Hematopoietic multipotent progenitor cell treated with erythropoietin and hydrocortisone succinate and interleukin-3 and kit ligand, for 17 days (in vitro differentiated cells): ENCODE results near the gene HMGN4.
"Not testable (repeated sequence)": the region's sequence is repeated elsewhere in the genome, so short reads cannot be mapped to it uniquely, and the experiment has no call there.

Source experiments
- DNase-seq: peaks from one replicate; pipeline ENCODE4 v3.0.0-alpha.2; 2015; ENCODE audit warnings: low spot score

HMGN4 gene

GRCh38 chr6:26522486-26523228 lies 15.5 kb upstream of the HMGN4 start:
- not testable (repeated sequence) for DNase-seq

GRCh38 chr6:26524314-26524713 lies 13.9 kb upstream of the HMGN4 start:
- not testable (repeated sequence) for DNase-seq

GRCh38 chr6:26524722-26525370 lies 13.3 kb upstream of the HMGN4 start:
- no peak for DNase-seq

GRCh38 chr6:26525838-26526237 lies 12.3 kb upstream of the HMGN4 start:
- DNase-seq: no peak

- no peak for DNase-seq
Measured at GRCh38 chr6:26526928-26527327, 11.2 kb upstream of the HMGN4 start.

DNA sequence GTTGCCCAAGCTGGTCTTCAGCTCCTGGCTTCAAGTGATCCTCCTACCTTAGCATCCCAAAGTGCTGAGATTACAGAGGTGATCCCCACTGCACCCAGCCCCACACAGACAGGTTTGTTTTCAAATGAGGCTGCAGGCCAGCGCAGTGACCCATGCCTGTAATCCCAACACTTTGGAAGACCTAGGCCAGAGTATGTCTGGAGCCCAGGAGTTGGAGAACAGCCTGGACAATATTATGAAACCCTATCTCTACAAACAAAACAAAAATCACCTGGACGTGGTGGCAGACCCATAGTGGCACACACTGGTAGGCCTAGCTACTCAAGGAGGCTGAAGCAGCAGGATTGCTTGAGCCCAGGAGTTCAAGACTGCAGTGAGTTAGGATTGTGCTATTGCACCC lies 8.0 kb upstream of the HMGN4 start:
- no peak for DNase-seq

DNA sequence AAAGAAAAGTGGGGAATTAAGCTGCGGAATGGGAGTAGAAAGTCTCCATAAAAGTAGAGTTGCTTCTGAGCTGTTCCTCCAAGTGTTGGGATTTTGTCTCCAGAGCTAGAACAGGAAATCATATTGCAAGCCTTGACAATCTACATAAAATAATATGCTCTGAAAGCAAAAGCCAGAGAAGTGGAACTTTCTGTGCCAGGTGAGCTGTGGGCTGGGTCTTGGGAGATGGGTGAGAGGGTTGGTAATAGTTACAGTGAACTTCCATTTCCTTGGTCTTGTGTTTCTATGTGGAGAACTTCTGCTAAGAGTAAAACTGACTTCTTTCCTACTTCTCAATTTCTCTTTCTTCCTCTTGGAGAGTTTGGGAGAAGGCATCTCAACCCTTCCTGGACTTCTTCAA lies 6.3 kb upstream of the HMGN4 start:
- DNase-seq: no peak

GRCh38 chr6:26532699-26533531 lies 5.3 kb upstream of the HMGN4 start:
- peak; percentile 94 for DNase-seq

GRCh38 chr6:26533532-26533931 lies 4.6 kb upstream of the HMGN4 start:
- DNase-seq: no peak

DNA sequence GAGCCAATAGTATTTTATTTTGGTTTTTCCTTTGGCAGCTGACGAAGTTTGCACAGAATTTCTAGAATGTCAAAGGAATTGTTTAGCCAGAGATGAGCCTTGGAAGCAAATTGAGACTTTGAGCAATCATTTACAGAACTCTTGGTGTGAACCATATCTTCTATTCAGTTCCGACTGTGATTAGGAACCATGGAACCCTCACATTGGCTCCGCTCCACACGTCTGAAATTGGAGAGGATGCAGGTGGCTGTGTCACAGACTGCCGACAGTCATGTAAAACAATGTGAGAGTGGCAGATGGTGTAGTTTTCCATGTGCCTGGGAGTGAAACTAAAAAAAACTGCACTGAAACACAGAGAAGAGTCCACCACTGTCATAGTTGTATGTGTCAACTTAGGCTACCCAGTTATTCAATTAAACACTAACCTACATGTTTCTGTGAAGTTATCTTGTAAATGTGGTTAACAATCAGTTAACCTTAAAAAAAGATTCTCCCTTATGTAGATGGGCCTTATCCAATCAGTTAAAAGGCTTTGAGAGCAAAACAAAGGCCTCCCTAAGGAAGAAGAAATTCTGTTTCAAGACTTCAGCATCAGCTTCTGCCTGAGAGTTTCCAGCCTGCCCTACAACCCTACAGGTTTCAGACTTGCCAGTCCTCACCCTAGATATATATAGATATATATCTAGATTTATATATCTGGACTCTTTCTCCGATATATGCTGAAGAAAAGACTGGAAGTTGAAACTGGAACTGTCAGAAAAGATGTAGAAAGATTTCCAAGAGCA lies 3.3 kb upstream of the HMGN4 start:
- DNase-seq: no peak

DNA sequence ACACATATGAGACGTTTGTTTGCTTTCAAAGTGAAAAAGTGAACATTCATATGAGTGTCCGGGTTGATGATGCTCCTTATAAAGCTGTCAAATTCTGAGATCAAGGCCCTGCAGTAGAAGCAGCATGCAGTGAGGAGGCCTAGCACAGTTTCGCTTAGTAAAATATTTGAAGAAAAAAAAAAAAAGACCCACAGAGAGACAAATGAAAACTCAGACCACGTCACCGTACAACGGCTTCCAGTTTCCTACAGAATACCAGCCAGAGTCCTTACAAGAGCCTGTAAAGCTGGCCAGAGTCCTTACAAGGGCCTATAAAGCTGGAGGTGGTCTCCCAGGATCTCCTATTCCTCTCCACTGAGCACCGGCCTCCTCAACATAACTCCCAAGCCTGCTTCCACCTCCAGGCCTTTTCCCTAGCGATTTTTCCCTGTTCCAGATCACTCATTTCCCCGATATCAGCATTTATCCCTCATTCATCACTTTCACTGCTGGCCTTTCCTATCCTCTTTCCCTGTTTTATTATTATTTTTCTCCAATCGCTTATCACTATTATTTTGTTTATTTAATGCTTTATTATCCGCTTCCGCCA lies 1.5 kb upstream of the HMGN4 start:
- DNase-seq: no peak

- DNase-seq: peak; percentile 96
Measured at GRCh38 chr6:26537160-26537845, 863 bp upstream of the HMGN4 start.

DNA sequence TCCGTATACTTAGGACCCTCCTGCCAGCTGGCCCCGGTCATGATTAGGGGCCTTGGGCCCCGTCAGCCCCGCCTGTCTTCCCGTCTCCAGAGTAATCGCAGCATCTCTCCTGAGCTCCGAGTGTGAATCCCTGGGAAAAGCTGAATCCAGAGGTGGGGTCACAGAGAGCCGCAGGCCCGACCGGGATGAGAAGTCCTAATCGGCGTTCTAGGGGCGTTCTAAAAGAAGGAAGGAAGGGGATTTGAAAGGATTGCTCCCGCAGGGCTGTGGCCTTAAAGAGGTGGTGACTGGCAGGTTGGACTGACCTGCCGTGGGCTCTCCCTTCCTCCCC lies 371 bp downstream of the HMGN4 start:
- DNase-seq: no peak

DNA sequence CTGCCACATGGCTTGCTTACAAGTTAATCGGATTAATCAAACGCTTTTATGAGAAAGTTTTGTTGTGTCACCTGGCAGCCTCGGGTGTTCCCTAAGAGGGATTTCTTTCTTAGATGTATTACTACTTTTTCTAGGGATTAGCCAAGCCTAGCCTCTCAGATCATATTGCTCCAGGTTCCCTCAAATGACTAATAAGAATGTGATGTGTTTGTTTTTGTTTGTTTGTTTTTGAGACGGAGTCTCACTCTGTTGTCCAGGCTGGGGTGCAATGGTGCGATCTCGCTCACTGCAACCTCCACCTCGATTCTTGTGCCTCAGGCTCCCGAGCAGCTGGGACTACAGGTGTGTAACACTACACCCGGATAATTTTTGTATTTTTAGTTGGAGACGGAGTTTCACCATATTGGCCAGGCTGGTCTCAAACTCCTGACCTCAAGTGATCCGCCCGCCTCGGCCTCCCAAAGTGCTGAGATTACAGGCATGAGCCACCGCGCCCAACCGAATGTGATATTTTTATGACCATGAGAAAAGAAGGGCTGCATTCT lies 977 bp downstream of the HMGN4 start:
- no peak for DNase-seq

- no peak for DNase-seq
Measured at GRCh38 chr6:26541579-26541978, 3.4 kb downstream of the HMGN4 start.

DNA sequence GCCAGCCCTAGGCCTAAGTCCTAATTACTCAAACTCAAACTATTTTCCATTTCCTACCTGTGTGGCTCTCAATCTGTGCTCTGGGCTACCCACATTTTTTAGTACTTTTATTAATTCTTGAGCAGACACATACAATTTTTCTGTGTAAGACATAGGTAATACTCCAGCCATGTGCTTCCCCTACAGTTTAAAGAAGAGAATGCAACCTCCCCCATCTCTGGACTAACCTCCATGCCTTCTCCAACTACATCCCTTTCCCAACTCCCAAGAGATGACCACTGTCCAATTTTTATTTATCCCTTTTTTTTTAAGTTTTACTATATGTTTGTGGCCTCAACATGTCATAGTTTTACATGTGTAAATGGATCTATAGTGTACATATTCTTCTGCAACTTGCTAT lies 5.8 kb downstream of the HMGN4 start:
- DNase-seq: no peak

DNA sequence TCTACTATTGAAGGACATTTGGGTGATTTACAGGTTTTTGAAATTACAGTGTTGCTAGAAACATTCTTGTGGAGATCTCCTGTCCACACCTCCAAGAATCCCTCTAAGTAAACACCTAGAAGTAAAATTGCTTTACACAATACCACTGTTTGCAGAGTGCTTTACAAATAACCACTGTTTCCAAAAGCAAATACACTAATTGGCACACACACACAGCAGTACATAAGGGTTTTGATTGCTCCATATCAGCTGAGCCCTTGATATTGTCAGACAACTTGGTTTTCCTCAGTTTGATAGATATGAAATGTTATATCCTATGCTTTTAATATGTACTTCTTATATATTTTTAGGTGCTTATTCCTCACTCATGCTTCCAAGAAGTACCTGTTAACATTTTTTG lies 6.3 kb downstream of the HMGN4 start:
- no peak for DNase-seq

DNA sequence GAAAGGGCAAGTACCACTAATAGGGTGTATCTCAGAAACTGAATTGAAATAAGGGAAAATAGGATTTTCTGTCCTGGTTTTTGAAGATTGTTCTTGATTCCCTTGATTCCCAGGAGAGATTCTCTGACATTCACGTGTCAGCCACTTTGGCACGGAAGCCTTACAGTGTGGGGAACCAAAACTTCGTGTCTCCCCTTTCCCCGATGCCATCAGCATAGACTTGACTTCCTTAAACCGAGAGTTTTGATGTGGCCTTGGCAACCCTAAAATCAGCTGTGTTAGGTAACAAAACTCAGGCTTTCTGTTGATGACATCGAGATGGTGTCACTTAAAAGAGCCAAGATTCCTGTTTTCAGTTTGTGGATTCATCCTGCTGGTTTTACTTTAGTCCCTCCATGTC lies 7.5 kb downstream of the HMGN4 start:
- DNase-seq: no peak

- DNase-seq: not testable (repeated sequence)
Measured at GRCh38 chr6:26547363-26547762, 9.2 kb downstream of the HMGN4 start.

GRCh38 chr6:26550250-26550993 lies 12.3 kb downstream of the HMGN4 start:
- DNase-seq: peak; percentile 68
